GM18909 (cell line): Measurements from ENCODE around the gene KRTAP19-6.
"Not testable (repeated sequence)": the region's sequence is repeated elsewhere in the genome, so short reads cannot be mapped to it uniquely, and the experiment has no call there.

Source experiments
- ATAC-seq: cut with Tn5 transposase; IDR thresholded peaks from one replicate; pipeline ENCODE4 v1.9.1; 2021; ENCODE audit warnings: mild to moderate bottlenecking; ENCODE audit not compliant: unreplicated experiment, poor library complexity

The KRTAP19-6 gene, protein sequence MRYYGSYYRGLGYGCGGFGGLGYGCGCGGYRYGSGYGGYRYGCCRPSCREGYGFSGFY

DNA sequence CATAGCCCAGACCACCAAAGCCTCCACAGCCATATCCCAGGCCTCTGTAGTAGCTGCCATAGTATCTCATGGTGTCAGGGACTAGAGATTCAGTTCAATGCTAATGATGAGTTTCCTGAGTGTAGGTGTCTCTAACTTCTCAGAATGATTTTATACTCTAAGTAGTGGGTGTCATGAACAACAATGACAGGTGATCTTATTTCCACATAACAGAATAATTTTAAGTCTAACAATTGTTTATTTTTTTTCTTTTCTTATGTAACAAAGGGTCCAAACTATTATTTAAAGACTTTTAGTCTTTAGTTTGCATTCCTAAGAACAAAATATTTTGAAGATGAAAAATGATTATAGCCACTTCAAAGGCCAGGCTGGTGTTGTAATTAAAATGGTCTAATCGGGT is at the start of gene KRTAP19-6:
KRTAP19-6 (minus strand) TSS at position 101 of the 400 bp plus-strand sequence; CDS start at position 70, 31 bp downstream.
- ATAC-seq = no peak

DNA sequence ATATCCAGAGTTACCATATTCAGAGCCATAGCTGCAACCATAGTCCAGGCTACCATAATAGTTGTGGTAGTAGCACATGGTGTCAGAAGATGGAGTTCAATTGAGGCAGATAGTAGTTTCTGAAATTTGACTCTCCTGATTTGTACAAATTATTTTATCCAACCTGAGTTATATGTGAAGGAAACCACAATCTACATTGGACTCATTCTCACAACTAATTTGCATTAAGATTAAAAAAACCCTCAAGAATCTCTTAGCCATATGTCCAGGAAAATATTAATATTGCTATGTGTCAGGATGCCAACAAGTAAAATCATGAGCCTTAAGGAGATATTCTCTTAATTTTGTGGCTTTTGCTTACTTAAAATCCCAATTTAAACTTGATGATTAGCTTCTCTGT is 48.6 kb upstream of the KRTAP19-6 start, which contains the start of gene KRTAP22-2:
KRTAP22-2 (minus strand) TSS at position 101 of the 400 bp plus-strand sequence.
- ATAC-seq = no peak

DNA sequence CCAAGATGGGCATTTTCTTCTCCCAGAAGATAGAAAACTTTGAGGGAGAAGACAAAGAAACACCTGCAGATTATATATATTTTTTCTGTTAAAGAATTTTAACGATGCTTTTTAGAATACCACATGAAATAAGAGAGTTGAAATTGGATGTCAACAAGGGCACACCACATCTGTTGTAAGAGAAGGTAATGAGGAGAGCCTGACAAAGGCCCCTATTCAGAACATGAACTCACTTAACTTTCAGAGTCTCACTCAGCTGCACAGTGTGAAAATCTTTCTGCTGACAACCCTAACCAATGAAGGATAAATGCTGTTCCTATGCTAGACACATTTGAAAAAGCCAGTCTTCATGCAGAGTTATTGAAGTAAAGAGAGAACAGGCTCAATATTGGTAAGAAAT is 41.2 kb upstream of the KRTAP19-6 start:
- no peak for ATAC-seq

DNA sequence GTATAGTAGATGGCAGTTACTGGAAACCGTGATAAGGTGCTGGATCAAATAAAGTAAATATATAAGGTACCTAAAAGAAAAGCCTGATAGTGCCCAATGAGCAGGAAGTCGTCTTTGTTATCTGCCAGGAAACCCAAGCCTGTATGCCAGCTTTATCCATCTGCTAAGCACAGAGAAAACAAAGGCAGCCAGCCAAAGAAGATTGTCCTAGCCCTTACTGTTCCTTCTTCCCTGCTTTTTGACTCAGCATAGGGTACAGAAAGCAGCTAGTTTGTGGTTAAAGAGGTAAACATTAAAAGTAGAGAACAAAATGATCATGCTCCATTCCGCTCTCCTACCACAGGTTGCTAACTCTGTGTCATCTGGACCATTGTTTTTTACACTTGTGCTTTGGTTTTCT is 38.5 kb upstream of the KRTAP19-6 start:
- no peak for ATAC-seq

DNA sequence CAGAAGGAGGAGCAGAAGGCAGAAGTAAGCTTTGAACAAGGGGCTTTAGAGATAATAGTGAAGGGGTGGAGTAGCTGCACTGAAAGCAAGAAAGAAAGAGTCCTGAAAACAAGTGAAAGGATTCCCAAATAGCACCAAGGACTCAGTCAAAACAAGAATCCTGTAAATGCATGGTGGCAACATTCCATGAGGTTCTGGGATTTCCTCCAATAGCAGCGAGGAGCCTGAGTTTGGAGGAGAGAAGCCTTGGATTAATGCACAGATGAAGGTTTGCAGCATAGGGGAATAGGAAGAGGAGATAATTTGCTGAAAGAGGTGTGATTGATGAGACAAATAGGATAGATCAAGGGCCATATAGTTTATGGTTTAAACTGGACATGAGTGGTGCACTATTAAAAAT is 37.7 kb upstream of the KRTAP19-6 start:
- ATAC-seq = no peak

DNA sequence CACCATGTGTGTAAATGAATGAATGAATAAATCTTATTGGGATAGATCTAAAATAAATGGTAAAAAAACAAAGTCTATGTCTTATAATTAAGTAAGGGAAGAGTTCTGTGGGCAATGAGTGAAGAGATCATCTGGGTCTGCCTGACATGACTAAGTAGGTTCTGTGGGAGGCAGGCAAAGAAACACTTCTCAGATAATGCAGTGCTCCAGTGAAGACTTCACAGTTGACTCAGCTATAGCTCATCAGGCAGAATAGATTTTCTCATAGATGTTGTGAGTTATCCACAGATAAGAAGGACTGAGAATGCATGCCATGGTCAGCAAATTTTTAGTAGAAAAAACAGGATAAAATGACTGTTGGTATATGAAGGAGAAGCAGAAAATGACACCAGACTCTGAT is 36.1 kb upstream of the KRTAP19-6 start:
- no peak for ATAC-seq

DNA sequence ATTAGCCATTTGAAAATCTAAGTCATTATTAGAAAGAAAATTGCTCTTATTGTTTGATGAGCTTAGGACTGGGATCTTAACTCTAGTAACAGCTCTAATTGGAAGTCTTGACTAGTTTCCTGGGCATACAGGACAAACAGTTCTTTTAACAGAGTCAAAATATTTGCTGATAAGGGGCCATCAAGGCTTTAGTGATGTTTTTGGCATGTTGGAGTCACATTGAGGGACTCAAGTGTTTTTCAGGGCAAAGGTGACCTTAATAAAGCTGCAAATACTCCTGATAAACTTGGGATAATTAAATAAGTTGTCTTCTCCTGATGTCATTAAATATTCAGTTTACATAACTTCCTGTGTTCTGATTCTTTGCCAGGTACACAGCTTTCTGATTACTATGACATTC is 26.0 kb upstream of the KRTAP19-6 start:
- no peak for ATAC-seq

DNA sequence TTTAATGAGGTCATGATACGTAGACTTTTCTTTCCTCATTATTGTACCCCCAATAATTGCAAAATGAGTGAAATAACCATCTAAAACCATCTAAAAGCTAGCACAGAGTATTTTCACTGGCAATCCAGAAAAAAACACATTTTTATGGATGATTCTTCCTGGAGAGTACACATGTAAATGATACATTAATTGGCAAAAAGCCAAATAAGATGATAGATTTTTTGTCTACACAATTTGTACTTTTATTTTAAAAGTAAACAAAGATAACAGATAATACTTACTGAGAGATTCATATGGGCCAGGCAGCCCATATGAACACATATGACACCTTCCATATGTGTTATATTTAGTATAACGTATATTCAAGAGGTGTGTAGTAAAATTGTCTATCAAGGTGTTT is 22.0 kb upstream of the KRTAP19-6 start:
- ATAC-seq = no peak

DNA sequence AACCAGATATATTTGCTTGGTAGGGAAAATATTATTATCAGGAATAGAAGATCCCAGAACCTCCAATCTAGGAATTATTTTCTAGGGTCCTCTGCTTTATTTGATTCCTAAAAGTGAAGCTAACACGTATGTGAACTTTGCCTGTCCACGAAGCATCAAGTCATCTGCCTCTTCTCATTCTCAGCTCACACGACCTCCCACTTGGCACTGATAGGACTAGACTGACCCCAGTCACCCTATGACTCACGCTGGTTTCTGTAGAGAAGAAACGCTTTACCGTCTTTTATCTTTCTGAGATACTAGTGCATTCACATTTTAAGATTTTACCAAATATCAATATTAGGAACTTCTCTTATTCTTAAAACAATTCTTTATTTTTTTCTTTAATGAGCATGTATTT is 21.4 kb upstream of the KRTAP19-6 start:
- no peak for ATAC-seq

DNA sequence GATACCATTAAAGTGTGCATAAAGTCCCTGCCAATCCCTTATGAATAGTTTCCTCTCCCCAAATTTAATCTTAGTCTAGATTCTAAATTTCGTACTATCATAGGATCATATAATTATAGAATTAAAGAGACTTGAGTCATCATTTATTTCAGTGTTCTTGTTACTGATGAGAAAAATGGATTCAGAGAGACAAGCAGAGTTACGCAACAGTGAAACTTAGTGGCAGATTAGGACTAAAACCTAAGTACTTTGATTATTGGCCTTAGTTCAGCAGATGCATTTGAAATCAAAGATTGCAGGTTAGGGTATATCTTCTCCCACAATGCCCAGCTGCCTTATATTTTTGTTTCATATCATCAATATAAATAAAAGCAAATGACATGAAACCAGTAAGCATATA is 20.3 kb upstream of the KRTAP19-6 start:
- no peak for ATAC-seq

DNA sequence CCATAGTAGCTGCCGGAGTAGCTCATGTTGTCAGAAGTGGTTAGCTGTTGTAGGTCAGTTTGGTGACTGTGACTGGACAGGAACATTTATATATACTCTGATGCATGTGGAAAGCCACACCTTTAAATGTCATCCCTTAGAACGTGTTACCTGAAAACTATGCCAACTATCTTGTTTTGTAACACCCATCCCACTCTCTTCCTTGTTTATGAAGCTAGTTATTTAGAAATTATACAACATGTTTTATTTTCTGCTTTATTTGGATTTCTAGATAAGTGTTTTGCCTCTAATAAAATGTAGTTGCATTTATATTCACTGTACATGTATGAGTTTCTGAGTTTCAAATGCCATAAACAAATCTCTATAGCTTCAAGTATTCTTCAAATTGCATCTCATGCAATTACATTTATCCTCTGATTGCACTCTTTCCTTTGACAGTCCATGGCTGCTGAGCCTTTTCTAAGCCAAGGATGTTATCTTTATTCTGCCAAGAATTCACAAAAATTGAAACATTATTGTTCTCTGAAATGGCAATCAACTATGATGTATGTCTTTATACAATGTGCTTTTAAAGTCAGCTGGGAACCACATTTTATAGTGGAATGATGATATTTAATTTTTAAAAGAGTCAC is 19.7 kb upstream of the KRTAP19-6 start, which contains the start of gene KRTAP19-7:
KRTAP19-7 (minus strand) TSS at position 51 of the 632 bp plus-strand sequence; CDS start at position 26, 25 bp downstream.
- ATAC-seq = no peak

DNA sequence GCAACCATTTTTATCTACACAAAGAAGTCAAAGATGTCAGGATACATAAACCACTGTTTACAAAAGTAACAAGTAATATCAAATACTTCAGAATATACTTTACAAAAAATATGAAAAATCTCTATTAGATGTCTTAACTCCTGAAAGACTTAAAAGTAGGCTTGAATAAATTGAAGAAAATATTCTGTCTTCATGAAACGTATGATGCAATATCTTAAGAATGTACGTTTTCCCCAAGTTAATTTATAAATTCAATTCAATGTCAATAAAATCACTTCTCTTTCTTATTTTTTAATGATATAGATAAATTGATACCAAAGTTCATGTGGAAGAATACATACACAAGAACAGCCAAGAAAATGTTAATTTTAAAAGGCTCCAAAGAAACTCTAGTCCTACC is 13.4 kb upstream of the KRTAP19-6 start:
- no peak for ATAC-seq

DNA sequence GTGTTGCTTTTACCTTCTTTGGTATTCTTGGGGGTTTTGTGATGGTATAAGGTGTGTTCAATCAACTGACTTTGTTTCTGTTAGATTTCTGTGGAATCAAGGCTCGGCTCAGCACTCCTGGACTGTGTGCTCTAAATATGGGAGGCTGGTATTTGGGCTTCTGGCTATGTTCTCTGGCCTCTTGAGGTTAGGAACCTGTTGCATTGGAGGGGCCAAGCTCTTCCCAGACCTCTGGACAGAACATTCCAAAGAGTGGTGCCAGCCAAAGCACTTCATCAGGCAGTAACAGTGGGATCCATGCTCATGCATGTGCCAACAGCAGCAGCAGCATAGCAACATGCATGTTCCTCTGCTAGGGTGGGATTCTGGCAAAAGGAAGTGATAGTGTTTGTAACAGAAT is 11.1 kb upstream of the KRTAP19-6 start:
- ATAC-seq = no peak

DNA sequence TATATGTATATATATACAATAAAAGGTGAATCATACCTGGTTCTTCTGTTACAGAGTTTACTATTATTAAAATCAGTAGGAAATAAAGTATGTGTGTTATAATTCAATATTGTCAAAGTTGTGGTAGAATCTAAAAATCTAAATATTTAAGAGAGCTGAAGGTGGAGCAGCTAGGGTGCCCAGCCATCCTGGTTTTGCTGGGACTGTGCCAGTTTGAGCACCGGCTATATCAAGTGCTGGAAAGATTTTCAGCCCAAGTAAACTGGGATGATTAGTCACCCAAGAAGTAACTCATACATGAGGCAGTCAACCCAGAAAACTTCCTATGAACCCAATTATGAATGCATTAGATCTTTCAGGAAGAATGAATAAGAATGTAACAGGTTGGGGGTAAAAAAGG is 22.8 kb downstream of the KRTAP19-6 start:
- no peak for ATAC-seq

DNA sequence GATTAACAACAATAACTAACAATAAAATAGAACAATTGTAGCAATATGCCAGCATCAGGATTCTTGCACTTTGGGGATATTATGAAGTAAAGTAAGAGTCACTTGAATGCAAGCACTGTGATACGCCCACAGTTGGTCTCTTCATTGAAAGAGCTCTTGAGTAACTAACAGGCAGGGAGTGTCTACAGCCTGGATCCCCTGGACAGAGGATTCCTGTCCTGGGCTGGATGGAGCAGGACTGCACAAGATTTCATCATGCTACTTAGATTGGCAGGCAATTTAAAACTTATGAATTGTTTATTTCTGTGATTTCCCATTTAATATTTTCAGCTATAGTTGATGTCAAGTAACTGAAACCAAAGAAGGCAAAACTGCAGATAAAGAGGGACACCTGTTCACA is 26.0 kb downstream of the KRTAP19-6 start:
- ATAC-seq = no peak

DNA sequence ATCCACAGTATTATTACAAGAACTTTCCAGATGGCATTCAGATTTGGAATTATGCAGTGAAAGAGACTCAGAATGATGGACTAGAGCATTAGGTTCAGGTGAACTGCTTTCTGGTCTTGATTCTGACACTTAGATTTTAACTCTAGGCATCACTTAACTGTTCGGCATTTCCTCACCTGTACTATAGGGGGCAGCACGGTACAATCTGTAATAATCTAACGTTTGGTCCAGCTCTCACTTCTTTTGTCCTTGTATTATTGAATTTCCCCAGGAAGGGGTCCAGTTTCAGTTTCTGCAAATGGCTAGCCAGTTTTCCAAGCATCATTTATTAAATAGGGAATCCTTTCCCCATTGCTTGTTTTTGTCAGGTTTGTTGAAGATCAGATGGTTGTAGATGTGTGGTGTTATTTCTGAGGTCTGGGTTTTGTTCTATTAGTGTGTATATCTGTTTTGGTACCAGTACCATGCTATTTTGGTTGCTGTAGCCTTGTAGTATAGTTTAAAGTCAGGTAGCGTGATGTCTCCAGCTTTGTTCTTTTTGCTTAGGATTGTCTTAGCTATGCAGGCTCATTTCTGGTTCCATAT is 36.0 kb downstream of the KRTAP19-6 start:
- ATAC-seq = not testable (repeated sequence)

DNA sequence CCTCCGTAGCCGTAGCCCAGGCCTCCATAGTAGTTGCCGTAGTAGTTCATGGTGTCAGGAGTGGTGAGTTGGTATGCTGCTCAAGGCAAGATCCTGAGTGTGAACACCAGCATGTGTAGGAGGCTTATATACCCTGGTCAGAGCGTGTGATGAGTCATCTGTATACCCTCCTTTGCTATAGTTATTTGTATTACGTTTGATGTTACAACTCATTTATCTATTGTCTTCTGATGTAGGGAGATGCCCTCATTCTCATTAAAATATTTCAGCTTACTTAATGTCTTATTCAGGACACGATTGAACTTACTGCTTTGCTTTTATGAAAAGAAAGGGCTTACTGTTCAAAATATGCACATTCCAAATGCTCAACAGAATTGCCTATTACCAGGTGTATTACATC is 39.6 kb downstream of the KRTAP19-6 start, which contains the start of gene KRTAP19-5:
KRTAP19-5 (minus strand) TSS at position 101 of the 400 bp plus-strand sequence; CDS start at position 50, 51 bp downstream.
- ATAC-seq = no peak

DNA sequence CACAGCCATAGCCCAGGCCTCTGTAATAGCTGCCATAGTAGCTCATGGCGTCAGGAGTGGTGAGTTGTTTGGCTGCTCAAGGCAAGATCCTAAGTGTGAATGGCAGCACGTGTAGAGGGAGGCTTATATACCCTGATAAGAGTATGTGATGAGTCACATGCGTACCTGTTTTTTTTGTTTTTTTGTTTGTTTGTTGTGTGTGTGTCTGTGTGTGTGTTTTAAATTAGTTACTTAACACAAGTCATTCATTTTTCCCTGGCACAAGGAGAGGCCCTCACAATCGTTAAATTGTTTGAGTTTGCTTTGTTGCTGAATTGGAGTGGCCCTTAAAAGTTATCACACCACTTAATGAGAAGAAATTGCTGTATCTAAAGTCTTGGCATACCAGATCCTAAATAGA is 44.6 kb downstream of the KRTAP19-6 start, which contains the start of gene KRTAP19-4:
KRTAP19-4 (minus strand) TSS at position 101 of the 400 bp plus-strand sequence; CDS start at position 46, 55 bp downstream.
- ATAC-seq = no peak

DNA sequence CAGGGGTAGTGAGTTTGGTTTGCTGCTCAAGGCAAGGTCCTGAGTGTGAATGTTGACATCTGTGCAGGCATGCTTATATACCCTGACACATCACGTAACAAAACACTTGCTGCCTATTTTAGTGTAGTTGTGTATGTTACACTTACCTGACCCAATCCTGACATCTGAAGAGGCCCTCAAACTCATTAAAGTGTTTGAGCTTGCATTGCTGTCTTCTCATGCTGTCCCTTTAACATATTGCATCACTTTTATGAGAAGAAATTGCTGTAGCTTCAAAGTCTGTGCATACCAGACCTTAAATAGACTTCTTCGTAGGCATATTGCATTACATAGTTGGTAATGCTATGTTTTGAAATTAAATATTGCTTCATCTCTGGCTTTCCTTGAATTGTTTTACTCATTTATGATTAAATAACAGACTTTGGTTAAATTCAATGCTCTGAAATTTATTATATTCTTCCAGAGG is 49.7 kb downstream of the KRTAP19-6 start, which contains the start of gene KRTAP19-3:
KRTAP19-3 (minus strand) TSS at position 51 of the 466 bp plus-strand sequence. CDS start 56 bp downstream, outside the sequence.
- ATAC-seq = no peak
